MM.1S (cell line): ENCODE measurements around the gene GSG1L2.

Experiments
- CTCF ChIP-seq: fragments of 300-600 bp; sonication (generic); IDR thresholded peaks from 2 replicates; pipeline ENCODE4 v1.5.1; 2016; ENCODE audit warnings: antibody characterized with exemption, low read length, mixed read lengths
- EZH2phosphoT487 ChIP-seq: fragments of 300-600 bp; sonication (generic); IDR thresholded peaks from 2 replicates; pipeline ENCODE4 v1.6.1; 2018; ENCODE audit warnings: antibody characterized with exemption, low read length

- TF ChIP-seq CTCF (no peak), EZH2phosphoT487 (no peak)
Observed at GRCh38 chr17:9811537-9811936, 10.3 kb downstream of the GSG1L2 start.
